Prostate gland (tissue), 2 donors: ENCODE results near the gene XDH.

Source experiments
- CTCF ChIP-seq, 4 experiments: fragments of 200-600 bp in 2 of 4; fragments of 450-650 bp in 2 of 4; sonication (generic) in 2 of 4; IDR thresholded peaks; 1 replicate in 3 of 4; 2 replicates in 1 of 4; pipeline ENCODE4 v1.5.1; 2016 to 2019; ENCODE audit warnings: antibody characterized with exemption in 4 of 4, mild to moderate bottlenecking in 2 of 4, moderate library complexity in 2 of 4
- POLR2A ChIP-seq: fragments of 450-650 bp; IDR thresholded peaks from one replicate; pipeline ENCODE4 v1.6.1; 2016; ENCODE audit warnings: antibody characterized with exemption, mild to moderate bottlenecking
- POLR2AphosphoS5 ChIP-seq: sonication (generic); formaldehyde crosslinking; IDR thresholded peaks from one replicate; pipeline ENCODE4 v1.6.1; 2017; ENCODE audit warnings: antibody characterized with exemption

DNA sequence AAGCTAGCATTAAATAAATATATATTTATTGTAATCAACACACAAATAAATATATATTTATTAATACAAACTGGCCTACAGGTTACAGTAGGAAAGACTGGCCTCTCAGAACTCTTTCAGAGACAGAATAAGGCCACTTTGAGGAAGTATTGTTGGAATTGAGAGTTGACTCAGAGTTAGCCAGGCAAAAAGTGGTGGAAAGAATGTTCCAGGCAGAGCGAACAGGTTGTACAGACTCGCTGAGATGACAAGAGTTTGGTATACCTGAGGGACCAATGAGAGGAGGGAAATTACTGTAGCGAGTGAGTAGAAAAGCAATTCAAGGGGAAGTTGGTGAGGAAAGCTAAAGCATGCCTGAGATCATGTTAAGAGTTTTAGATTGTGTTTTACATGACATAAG lies 19.0 kb upstream of the XDH start:
- TF ChIP-seq POLR2AphosphoS5, result no peak
- TF ChIP-seq CTCF (IDR thresholded peaks at IDR 0.05), result no peak
- no peak for TF ChIP-seq POLR2A
